Panc1 (cell line): ENCODE results near the gene ZNF469.

Source experiments
- POLR2AphosphoS5 ChIP-seq: IDR thresholded peaks from 2 replicates; pipeline ENCODE4 v1.6.1; 2012; ENCODE audit warnings: mild to moderate bottlenecking, low read depth, low read length, moderate library complexity
- SIN3A ChIP-seq: IDR thresholded peaks from 2 replicates; pipeline ENCODE4 v1.6.1; 2012; ENCODE audit warnings: low read depth, mild to moderate bottlenecking, low read length, moderate library complexity, borderline replicate concordance; ENCODE audit not compliant: insufficient read depth
- TF ChIP-seq, protein P1 (sequence below): fragments of 450-650 bp; IDR thresholded peaks from 2 replicates; pipeline ENCODE4 v1.5.1; 2017; ENCODE audit warnings: mild to moderate bottlenecking
- TF ChIP-seq, protein P2 (sequence below), 2 experiments: IDR thresholded peaks; 2 replicates each; pipeline ENCODE4 v1.6.1; 2011 to 2012; ENCODE audit warnings: low read depth in 2 of 2, control low read depth in 1 of 2, low read length in 1 of 2, mild to moderate bottlenecking in 1 of 2, moderate library complexity in 1 of 2; ENCODE audit not compliant: insufficient read depth in 1 of 2

DNA sequence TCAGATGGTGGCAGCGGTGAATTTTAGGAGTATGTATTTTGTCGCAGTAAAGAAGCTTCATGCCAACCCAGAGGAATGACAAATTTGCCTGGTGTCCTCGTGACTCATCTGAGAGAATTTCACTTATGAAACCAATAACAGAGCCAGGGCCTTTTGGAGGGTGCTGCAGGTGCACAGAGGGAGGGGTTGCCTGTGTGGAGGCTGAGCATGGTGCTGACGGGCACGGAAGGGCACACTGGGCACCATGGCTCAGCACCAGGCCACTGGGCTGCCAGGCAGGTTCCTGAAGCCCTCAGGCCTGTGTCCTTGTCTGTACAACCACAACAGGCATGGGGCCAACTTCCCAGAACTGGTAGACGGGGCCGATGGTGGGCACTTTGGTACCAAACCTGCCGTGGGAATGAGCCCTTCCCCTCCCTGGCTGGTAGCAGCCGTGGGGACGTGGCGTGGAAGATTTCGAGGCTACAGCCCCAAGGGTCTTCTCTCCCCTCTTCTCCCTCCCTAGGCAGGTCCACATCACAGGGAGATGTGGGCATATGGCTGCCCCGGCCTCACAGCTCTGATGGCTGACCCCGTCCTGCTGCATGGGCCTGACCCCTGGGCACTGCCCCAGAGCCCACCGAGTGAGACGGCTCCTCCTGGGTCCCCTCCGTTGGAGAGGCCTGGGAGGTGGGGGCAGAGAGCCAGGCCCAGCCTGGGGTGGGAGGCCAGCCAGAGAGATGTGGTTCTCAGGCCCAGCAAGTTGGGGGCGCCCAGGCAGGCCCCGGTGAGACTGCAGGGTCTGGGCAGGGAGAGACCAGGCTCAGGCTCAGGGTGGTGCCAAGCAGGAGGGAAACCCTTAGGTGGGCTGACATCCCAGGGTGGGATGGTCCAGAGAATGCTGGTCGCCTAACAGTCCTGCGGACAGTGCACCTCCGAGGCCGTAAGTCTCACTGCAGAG is 30.2 kb upstream of the ZNF469 start:
- no peak for TF ChIP-seq POLR2AphosphoS5
- TF ChIP-seq, protein P1, sequence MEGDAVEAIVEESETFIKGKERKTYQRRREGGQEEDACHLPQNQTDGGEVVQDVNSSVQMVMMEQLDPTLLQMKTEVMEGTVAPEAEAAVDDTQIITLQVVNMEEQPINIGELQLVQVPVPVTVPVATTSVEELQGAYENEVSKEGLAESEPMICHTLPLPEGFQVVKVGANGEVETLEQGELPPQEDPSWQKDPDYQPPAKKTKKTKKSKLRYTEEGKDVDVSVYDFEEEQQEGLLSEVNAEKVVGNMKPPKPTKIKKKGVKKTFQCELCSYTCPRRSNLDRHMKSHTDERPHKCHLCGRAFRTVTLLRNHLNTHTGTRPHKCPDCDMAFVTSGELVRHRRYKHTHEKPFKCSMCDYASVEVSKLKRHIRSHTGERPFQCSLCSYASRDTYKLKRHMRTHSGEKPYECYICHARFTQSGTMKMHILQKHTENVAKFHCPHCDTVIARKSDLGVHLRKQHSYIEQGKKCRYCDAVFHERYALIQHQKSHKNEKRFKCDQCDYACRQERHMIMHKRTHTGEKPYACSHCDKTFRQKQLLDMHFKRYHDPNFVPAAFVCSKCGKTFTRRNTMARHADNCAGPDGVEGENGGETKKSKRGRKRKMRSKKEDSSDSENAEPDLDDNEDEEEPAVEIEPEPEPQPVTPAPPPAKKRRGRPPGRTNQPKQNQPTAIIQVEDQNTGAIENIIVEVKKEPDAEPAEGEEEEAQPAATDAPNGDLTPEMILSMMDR: no peak
- no peak for TF ChIP-seq SIN3A
- TF ChIP-seq, protein P2, sequence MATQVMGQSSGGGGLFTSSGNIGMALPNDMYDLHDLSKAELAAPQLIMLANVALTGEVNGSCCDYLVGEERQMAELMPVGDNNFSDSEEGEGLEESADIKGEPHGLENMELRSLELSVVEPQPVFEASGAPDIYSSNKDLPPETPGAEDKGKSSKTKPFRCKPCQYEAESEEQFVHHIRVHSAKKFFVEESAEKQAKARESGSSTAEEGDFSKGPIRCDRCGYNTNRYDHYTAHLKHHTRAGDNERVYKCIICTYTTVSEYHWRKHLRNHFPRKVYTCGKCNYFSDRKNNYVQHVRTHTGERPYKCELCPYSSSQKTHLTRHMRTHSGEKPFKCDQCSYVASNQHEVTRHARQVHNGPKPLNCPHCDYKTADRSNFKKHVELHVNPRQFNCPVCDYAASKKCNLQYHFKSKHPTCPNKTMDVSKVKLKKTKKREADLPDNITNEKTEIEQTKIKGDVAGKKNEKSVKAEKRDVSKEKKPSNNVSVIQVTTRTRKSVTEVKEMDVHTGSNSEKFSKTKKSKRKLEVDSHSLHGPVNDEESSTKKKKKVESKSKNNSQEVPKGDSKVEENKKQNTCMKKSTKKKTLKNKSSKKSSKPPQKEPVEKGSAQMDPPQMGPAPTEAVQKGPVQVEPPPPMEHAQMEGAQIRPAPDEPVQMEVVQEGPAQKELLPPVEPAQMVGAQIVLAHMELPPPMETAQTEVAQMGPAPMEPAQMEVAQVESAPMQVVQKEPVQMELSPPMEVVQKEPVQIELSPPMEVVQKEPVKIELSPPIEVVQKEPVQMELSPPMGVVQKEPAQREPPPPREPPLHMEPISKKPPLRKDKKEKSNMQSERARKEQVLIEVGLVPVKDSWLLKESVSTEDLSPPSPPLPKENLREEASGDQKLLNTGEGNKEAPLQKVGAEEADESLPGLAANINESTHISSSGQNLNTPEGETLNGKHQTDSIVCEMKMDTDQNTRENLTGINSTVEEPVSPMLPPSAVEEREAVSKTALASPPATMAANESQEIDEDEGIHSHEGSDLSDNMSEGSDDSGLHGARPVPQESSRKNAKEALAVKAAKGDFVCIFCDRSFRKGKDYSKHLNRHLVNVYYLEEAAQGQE (IDR thresholded peaks at IDR 0.05; ENCODE audit: insufficient read depth in 1 of 2, low read depth in 2 of 2, low read length in 1 of 2): no peak
